GM23338 (cell line): ENCODE data around the gene SHC4. TPM values are rescaled to one million over a fixed set of nuclear protein-coding genes. Genes with fewer than 3 reads are reported as not detected.

ENCODE experiments used
- ATAC-seq: fragments of 200-7000 bp; cut with Tn5 transposase; 3 replicates; pipeline ENCODE4 v1.9.1; 2020
- DNase-seq: peaks from one replicate; pipeline ENCODE4 v3.0.0-alpha.2; 2015; ENCODE audit warnings: low spot score
- H2AFZ ChIP-seq: fragments of 200-600 bp; sonication (generic); 2 replicates; pipeline ENCODE4 v1.8.0; 2016; ENCODE audit warnings: antibody characterized with exemption, mild to moderate bottlenecking, moderate library complexity
- H3F3A ChIP-seq: fragments of 200-600 bp; sonication (generic); replicated peaks from 2 replicates; pipeline ENCODE4 v1.8.0; 2017; ENCODE audit warnings: antibody characterized with exemption, mixed run types, low read depth
- H3K27ac ChIP-seq: fragments of 200-600 bp; sonication (generic); 2 replicates; pipeline ENCODE4 v1.6.1; 2016; ENCODE audit warnings: low read depth
- H3K27me3 ChIP-seq: fragments of 200-600 bp; sonication (generic); 2 replicates; pipeline ENCODE4 v1.8.0; 2016; ENCODE audit warnings: mild to moderate bottlenecking, mixed run types, moderate library complexity; ENCODE audit not compliant: insufficient read depth
- H3K36me3 ChIP-seq: fragments of 200-600 bp; sonication (generic); 2 replicates; pipeline ENCODE4 v1.8.0; 2016; ENCODE audit warnings: mild to moderate bottlenecking; ENCODE audit not compliant: insufficient read depth
- H3K4me1 ChIP-seq: fragments of 200-600 bp; sonication (generic); 2 replicates; pipeline ENCODE4 v1.8.0; 2016; ENCODE audit warnings: mild to moderate bottlenecking, moderate library complexity; ENCODE audit not compliant: insufficient read depth
- H3K4me2 ChIP-seq: fragments of 200-600 bp; sonication (generic); 2 replicates; pipeline ENCODE4 v1.7.1; 2017; ENCODE audit warnings: mixed run types
- H3K4me3 ChIP-seq: fragments of 200-600 bp; sonication (generic); 2 replicates; pipeline ENCODE4 v1.6.1; 2016; ENCODE audit warnings: mixed run types
- H3K79me2 ChIP-seq: fragments of 200-600 bp; sonication (generic); replicated peaks from 2 replicates; pipeline ENCODE4 v1.8.0; 2017; ENCODE audit warnings: mild to moderate bottlenecking; ENCODE audit not compliant: insufficient read depth
- H3K9me2 ChIP-seq: fragments of 200-600 bp; sonication (generic); 2 replicates; pipeline ENCODE4 v1.8.0; 2017; ENCODE audit not compliant: insufficient read depth
- H4K20me1 ChIP-seq: fragments of 200-600 bp; sonication (generic); replicated peaks from 2 replicates; pipeline ENCODE4 v1.8.0; 2017; ENCODE audit warnings: mild to moderate bottlenecking; ENCODE audit not compliant: insufficient read depth
- H3K27ac Mint-ChIP-seq: 2 replicates; pipeline ENCODE4 v1.8.0; 2020; ENCODE audit warnings: inconsistent platforms, mild to moderate bottlenecking, moderate library complexity, mixed read lengths
- H3K27me3 Mint-ChIP-seq: 3 replicates; pipeline ENCODE4 v1.8.0; 2022; ENCODE audit warnings: low read depth, mild to moderate bottlenecking, moderate library complexity, mixed read lengths, inconsistent platforms; ENCODE audit not compliant: insufficient read depth, poor library complexity
- H3K36me3 Mint-ChIP-seq: 3 replicates; pipeline ENCODE4 v1.8.0; 2021; ENCODE audit warnings: low read depth, mild to moderate bottlenecking, inconsistent platforms, moderate library complexity, mixed read lengths
- H3K4me1 Mint-ChIP-seq: 3 replicates; pipeline ENCODE4 v1.8.0; 2020; ENCODE audit warnings: mild to moderate bottlenecking, inconsistent platforms, mixed read lengths
- H3K4me3 Mint-ChIP-seq: 3 replicates; pipeline ENCODE4 v1.8.0; 2021; ENCODE audit warnings: moderate library complexity, mild to moderate bottlenecking, inconsistent platforms, mixed read lengths
- H3K9me3 Mint-ChIP-seq: 3 replicates; pipeline ENCODE4 v1.8.0; 2020; ENCODE audit warnings: moderate library complexity, mild to moderate bottlenecking, inconsistent platforms, mixed read lengths
- CREB1 ChIP-seq: fragments of 250-450 bp; sonication (Bioruptor Pico); IDR thresholded peaks from 2 replicates; pipeline ENCODE4 v1.5.0; 2020; ENCODE audit warnings: low read depth, mild to moderate bottlenecking, moderate library complexity
- EZH2 ChIP-seq: fragments of 200-600 bp; sonication (generic); IDR thresholded peaks from one replicate; pipeline ENCODE4 v1.8.0; 2017; ENCODE audit warnings: antibody characterized with exemption, mild to moderate bottlenecking, low read depth; ENCODE audit not compliant: unreplicated experiment
- EZH2phosphoT487 ChIP-seq: fragments of 200-600 bp; sonication (generic); IDR thresholded peaks from one replicate; pipeline ENCODE4 v1.8.1; 2018; ENCODE audit warnings: antibody characterized with exemption; ENCODE audit not compliant: unreplicated experiment
- JUNB ChIP-seq: IDR thresholded peaks from one replicate; pipeline ENCODE4 v1.6.1; 2016; ENCODE audit warnings: antibody characterized with exemption; ENCODE audit not compliant: unreplicated experiment
- POLR2AphosphoS5 ChIP-seq: IDR thresholded peaks from 2 replicates; pipeline ENCODE4 v1.6.1; 2016; ENCODE audit warnings: antibody characterized with exemption, low read depth
- STAT1 ChIP-seq: IDR thresholded peaks from one replicate; pipeline ENCODE4 v1.6.1; 2016; ENCODE audit warnings: antibody characterized with exemption; ENCODE audit not compliant: unreplicated experiment
- polyA plus RNA-seq: library from polyadenylated mRNA; unstranded; fragments of >200 nt; fragmentation: Nextera tagmentation; extraction: Ambion mirVana; gene quantifications from 2 replicates; pipeline ENCODE4 v1.2.1, GENCODE V29; 2016
- total RNA-seq: library from RNA; depleted of rRNA; stranded (reverse); fragments of >200 nt; shearing (Covaris generic); gene quantifications from 2 replicates; pipeline ENCODE4 v1.2.3, GENCODE V29; 2014
- TF ChIP-seq, protein P1 (sequence below): IDR thresholded peaks from one replicate; pipeline ENCODE4 v1.6.1; 2018; ENCODE audit warnings: antibody characterized with exemption; ENCODE audit not compliant: unreplicated experiment
- TF ChIP-seq, protein P2 (sequence below), 2 experiments: fragments of 200-600 bp in 1 of 2; sonication (generic) in 1 of 2; conservative IDR thresholded peaks; 2 replicates each; pipeline versions ENCODE4 v1.5.1 to v1.6.1; 2016 to 2017; ENCODE audit warnings: antibody characterized with exemption in 2 of 2, low read depth in 2 of 2, mild to moderate bottlenecking in 2 of 2, moderate library complexity in 1 of 2
- TF ChIP-seq, protein P3 (sequence below): IDR thresholded peaks from 2 replicates; pipeline ENCODE4 v1.6.1; 2016; ENCODE audit warnings: antibody characterized with exemption

Gene SHC4
- total and polyA plus RNA-seq, 2 experiments from 2014 or later, result 0.21 to 0.32 TPM

DNA sequence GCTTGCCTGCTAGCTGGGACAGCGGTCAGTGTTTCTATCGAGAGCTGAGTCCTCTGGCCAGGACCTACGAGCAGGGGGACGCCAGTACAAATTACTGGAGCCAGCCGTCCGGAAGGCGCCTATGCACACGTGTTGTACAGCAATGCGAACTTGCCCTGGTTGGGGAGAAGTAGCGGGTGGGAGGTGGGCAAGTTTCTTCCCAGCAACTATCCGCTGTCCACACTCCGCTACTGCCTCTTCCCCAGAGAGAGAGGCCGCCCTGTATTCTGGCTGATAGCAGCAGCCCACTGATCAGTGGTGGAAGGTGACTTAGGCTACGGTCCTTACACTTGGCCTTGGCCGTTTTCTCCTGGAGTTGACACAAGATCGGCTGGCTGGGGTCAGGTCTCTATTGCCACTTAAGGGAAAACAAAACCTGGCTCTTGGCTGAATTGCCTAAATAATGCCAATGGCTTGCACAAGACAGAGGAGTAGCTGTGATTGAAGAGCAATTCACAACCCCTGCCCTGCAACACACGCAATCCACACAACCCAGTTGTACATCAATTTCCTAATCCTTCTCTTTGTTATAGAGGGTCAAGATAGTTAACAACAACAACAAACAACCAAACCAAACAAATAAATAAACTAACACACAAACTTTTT, 12.8 kb upstream of the SHC4 start (continued):
- TF ChIP-seq, protein P1, sequence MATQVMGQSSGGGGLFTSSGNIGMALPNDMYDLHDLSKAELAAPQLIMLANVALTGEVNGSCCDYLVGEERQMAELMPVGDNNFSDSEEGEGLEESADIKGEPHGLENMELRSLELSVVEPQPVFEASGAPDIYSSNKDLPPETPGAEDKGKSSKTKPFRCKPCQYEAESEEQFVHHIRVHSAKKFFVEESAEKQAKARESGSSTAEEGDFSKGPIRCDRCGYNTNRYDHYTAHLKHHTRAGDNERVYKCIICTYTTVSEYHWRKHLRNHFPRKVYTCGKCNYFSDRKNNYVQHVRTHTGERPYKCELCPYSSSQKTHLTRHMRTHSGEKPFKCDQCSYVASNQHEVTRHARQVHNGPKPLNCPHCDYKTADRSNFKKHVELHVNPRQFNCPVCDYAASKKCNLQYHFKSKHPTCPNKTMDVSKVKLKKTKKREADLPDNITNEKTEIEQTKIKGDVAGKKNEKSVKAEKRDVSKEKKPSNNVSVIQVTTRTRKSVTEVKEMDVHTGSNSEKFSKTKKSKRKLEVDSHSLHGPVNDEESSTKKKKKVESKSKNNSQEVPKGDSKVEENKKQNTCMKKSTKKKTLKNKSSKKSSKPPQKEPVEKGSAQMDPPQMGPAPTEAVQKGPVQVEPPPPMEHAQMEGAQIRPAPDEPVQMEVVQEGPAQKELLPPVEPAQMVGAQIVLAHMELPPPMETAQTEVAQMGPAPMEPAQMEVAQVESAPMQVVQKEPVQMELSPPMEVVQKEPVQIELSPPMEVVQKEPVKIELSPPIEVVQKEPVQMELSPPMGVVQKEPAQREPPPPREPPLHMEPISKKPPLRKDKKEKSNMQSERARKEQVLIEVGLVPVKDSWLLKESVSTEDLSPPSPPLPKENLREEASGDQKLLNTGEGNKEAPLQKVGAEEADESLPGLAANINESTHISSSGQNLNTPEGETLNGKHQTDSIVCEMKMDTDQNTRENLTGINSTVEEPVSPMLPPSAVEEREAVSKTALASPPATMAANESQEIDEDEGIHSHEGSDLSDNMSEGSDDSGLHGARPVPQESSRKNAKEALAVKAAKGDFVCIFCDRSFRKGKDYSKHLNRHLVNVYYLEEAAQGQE, result no peak

DNA sequence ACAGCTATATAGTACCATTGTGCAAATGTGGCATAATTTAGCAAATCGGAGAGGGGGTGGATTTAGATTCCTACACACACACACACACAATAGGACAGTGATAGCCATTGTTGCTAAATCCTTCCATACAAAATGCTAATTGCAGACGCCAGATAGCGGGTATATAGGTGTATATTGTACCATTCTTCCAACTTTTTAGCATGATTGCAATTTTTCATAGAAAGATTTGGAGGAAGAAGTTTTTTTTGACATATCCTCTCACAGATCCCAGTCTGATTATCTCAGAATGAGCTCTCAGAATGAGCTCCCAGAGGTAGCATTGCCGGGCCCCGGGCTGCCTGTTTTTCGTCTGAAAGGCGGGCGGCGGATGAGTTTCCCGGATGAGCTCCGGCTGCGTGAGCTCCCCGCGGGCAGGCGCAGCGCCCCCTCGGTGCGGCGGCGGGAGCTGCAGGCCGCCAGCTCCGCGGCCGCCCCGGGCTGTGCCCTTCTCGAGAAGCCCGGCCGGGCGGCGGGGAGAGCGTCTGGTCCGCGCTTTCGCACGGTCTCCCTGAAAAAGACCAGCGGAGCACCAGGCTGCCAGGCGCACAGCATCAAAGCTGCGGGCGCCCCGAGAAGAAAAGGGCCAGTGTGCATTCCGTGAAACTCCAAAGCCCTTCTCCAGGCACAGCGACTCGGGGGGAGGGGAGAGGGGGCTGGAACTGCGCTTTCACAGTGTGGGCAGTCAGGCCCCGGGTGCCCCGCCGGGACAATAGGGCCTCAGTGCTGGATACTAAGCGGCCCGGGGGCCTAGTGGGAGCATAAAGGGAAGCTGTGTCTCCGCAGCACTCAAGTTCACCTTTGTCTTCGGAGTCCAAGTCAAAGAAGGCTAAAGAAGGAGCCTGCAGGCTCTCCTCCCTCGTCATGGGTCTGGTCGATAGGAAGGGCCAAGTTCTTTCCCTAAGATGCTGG, 12.0 kb upstream of the SHC4 start:
- Mint-ChIP-seq H3K9me3 (no peaks in the 10 kb centered on the region), H3K27me3 (peaks cover 10% of the 10 kb centered on the region), H3K27ac (0 out of 2 replicates have a peak overlapping the region, but pooled peaks have one; percentile 17), H3K36me3 (no peaks in the 10 kb centered on the region), H3K4me1 (peaks cover 17% of the 10 kb centered on the region), H3K4me3 (peak overlapping the region; percentile 63)
- Histone ChIP-seq H3K4me2 (peak overlapping the region; percentile 92), H3K4me3 (peak overlapping the region; percentile 68), H4K20me1 (no peaks in the 10 kb centered on the region), H3K36me3 (no peaks in the 10 kb centered on the region), H3K4me1 (peaks cover 13% of the 10 kb centered on the region), H3K27ac (peak overlapping the region; percentile 64; the same call in 1 of the 2 replicates), H3K9me2 (no peaks in the 10 kb centered on the region; the same call in 1 of the 2 replicates), H2AFZ (peak overlapping the region; percentile 100), H3K27me3 (0 out of 2 replicates have a peak, but pooled peaks cover 6% of the 10 kb centered on the region), H3F3A (peaks cover 9% of the 10 kb centered on the region; the same call in 1 of the 2 replicates), H3K79me2 (no peaks in the 10 kb centered on the region)
- peak; percentile 90 for ATAC-seq
- no peak for TF ChIP-seq POLR2AphosphoS5
- TF ChIP-seq, protein P2, sequence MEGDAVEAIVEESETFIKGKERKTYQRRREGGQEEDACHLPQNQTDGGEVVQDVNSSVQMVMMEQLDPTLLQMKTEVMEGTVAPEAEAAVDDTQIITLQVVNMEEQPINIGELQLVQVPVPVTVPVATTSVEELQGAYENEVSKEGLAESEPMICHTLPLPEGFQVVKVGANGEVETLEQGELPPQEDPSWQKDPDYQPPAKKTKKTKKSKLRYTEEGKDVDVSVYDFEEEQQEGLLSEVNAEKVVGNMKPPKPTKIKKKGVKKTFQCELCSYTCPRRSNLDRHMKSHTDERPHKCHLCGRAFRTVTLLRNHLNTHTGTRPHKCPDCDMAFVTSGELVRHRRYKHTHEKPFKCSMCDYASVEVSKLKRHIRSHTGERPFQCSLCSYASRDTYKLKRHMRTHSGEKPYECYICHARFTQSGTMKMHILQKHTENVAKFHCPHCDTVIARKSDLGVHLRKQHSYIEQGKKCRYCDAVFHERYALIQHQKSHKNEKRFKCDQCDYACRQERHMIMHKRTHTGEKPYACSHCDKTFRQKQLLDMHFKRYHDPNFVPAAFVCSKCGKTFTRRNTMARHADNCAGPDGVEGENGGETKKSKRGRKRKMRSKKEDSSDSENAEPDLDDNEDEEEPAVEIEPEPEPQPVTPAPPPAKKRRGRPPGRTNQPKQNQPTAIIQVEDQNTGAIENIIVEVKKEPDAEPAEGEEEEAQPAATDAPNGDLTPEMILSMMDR (conservative IDR thresholded peaks at IDR 0.05; ENCODE audit: low read depth in 2 of 2), result peak; percentile 70 to 72
- 0 out of 2 replicates have a peak, but pooled peaks have one; percentile 15 for TF ChIP-seq CREB1 (CRISPR knock-in tag)
- TF ChIP-seq STAT1, result no peak
- no peak for TF ChIP-seq EZH2phosphoT487
- TF ChIP-seq, protein P3, sequence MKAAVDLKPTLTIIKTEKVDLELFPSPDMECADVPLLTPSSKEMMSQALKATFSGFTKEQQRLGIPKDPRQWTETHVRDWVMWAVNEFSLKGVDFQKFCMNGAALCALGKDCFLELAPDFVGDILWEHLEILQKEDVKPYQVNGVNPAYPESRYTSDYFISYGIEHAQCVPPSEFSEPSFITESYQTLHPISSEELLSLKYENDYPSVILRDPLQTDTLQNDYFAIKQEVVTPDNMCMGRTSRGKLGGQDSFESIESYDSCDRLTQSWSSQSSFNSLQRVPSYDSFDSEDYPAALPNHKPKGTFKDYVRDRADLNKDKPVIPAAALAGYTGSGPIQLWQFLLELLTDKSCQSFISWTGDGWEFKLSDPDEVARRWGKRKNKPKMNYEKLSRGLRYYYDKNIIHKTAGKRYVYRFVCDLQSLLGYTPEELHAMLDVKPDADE, result no peak
- TF ChIP-seq EZH2, result no peak
- no peak for TF ChIP-seq JUNB
- peak; percentile 92 for DNase-seq
